Activated T-helper 17 cell treated with anti-CD3 and anti-CD28 coated beads, Interleukin-2, amount 50 U/mL, for 72 hours (primary cell): ENCODE results near the gene SLC38A9. TPM values are rescaled to one million over a fixed set of nuclear protein-coding genes. Genes with fewer than 3 reads are reported as not detected.
"Not testable (repeated sequence)": the region's sequence is repeated elsewhere in the genome, so short reads cannot be mapped to it uniquely, and the experiment has no call there.

ENCODE experiments used
- ATAC-seq: fragments of 150-1000 bp; cut with Tn5 transposase; replicated peaks from 2 replicates; pipeline ENCODE4 v1.10.0; 2021; ENCODE audit warnings: mild to moderate bottlenecking, moderate library complexity
- H3K27ac Mint-ChIP-seq: one replicate; pipeline ENCODE4 v1.8.0; 2022; ENCODE audit warnings: mixed read lengths
- H3K27me3 Mint-ChIP-seq: one replicate; pipeline ENCODE4 v1.8.0; 2022; ENCODE audit warnings: mixed read lengths
- H3K36me3 Mint-ChIP-seq: one replicate; pipeline ENCODE4 v1.8.0; 2022; ENCODE audit warnings: low read depth, mild to moderate bottlenecking, mixed read lengths
- H3K4me1 Mint-ChIP-seq: one replicate; pipeline ENCODE4 v1.8.0; 2022; ENCODE audit warnings: mixed read lengths
- H3K4me3 Mint-ChIP-seq: one replicate; pipeline ENCODE4 v1.8.0; 2022; ENCODE audit warnings: mild to moderate bottlenecking, mixed read lengths
- H3K9me3 Mint-ChIP-seq: one replicate; pipeline ENCODE4 v1.8.0; 2022; ENCODE audit warnings: mixed read lengths
- total RNA-seq, 2 donors: library from RNA; stranded (reverse); gene quantifications; one replicate each; pipeline ENCODE4 v1.2.3, GENCODE V29; 2022

The SLC38A9 gene, protein sequence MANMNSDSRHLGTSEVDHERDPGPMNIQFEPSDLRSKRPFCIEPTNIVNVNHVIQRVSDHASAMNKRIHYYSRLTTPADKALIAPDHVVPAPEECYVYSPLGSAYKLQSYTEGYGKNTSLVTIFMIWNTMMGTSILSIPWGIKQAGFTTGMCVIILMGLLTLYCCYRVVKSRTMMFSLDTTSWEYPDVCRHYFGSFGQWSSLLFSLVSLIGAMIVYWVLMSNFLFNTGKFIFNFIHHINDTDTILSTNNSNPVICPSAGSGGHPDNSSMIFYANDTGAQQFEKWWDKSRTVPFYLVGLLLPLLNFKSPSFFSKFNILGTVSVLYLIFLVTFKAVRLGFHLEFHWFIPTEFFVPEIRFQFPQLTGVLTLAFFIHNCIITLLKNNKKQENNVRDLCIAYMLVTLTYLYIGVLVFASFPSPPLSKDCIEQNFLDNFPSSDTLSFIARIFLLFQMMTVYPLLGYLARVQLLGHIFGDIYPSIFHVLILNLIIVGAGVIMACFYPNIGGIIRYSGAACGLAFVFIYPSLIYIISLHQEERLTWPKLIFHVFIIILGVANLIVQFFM
- total RNA-seq: 10 to 100 TPM; 12.5 to 21.7 TPM

DNA sequence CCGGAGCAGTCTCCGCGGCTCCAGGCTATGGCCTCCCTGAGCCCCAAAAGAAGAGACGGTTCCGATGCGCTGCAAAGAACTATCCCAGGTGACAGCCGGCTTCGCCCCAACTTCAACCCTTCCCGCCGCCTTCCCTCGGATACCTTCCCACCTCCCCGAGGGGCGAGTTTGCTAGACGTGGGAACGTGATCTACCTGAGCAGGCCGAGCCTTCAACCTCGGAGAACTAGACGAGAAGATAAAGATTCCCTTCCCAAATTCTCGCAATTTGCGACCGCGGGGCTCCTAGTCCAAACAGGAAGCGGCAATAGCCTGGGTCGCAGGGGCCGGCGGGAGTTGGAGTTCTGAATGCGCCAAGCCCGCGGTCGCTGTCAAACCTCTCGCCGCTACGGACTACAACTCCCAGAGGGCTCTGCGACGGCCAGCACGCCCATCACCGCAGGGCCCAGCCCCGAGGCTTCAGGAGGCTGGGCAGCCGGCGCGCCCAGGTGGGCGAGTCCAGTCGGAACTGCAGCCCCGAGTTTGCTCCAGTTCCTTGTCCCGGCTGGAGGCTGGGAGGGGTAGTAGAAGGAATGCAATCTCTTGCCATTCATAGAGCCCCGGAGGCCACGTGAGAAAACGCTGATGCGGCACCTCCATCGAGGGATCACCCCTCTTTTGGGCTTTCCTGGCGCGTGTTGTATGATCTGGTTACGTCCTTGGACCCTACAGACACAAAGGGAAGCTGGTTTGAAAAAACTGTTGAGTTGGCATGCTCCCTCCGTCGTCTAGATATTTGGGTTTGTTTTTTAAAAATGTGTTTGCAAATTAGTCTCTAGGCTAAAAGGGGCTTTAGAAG, at the start of gene SLC38A9:
SLC38A9 (minus strand) TSS at position 302 of the 837 bp plus-strand sequence. CDS start 14,366 bp downstream, outside the sequence.
- peak; percentile 100 for ATAC-seq
- Mint-ChIP-seq H3K27me3 (no peaks in the 10 kb centered on the region), H3K4me3 (peak within 1 kb of the TSS; percentile 97), H3K4me1 (peaks cover 10% of the 10 kb centered on the region), H3K27ac (peak within 1 kb of the TSS; percentile 96), H3K36me3 (peaks cover 14% of the 10 kb centered on the region), H3K9me3 (no peaks in the 10 kb centered on the region)

DNA sequence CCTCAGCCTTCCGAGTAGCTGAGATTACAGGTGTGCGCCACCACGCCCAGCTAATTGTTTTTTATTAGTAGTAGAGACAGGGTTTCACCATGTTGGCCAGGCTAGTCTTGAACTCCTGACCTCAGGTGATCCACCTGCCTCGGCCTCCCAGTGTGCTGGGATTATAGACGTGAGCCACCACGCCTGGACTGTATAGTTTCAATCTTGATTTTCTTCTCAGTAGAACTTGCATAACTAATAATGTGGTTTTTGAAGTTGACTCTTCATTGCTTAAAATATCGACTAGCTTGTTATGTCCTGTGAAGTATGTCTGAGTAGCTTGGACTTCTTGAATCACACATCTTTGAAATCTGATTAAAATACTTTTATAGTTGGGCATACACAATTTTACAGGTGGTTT, 49.6 kb upstream of the SLC38A9 start:
- not testable (repeated sequence) for ATAC-seq, H3K36me3 Mint-ChIP-seq, H3K27ac Mint-ChIP-seq, H3K9me3 Mint-ChIP-seq, H3K4me3 Mint-ChIP-seq, H3K27me3 Mint-ChIP-seq
- peaks cover 13% of the 10 kb centered on the region for H3K4me1 Mint-ChIP-seq

DNA sequence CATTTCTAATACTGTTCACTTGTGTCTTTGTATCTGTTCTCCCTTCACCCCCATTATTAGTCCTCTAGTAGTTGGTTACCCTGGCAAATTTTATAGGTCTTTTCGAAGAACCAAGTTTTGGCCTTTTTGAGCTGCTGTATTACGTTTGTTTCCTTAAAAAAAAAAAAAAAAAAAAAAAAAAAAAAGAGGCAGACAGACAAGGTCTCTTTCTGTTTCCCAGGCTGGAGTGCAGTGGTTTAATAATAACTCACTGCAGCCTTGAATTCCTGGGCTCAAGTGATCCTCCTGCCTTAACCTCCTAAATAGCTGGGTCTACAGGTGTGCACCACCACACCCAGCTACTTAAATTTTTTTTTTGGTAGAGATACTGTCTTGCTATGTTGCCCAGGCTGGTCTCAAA, 46.6 kb upstream of the SLC38A9 start:
- Mint-ChIP-seq H3K27me3 (peaks cover 10% of the 10 kb centered on the region), H3K27ac (no peak overlapping the region)
- ATAC-seq: no peak

DNA sequence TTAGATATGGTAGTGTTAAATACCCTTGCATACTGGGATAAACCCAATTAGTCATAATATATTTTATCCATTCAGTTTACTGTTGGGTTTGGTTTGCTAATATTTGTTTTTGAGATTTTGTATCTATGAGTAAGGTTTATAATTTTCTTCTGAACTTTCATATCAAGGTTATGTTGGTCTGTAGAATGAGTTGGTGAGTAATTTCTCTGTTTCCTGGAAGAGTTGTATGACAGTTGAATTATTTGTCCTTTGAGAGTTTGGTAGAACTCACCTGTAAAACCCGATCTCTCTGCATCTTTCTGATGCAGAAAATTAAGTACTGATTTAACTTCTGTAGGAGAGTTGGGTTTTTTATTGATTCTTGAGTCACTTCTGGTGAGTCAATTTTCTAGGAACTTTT, 46.1 kb upstream of the SLC38A9 start:
- no peaks in the 10 kb centered on the region for H3K36me3 Mint-ChIP-seq
- H3K27me3 Mint-ChIP-seq: peaks cover 10% of the 10 kb centered on the region
- peaks cover 4% of the 10 kb centered on the region for H3K4me1 Mint-ChIP-seq
- peak overlapping the region; percentile 43 for H3K4me3 Mint-ChIP-seq
- H3K27ac Mint-ChIP-seq: no peak overlapping the region
- H3K9me3 Mint-ChIP-seq: no peaks in the 10 kb centered on the region
- ATAC-seq: peak; percentile 85

More for the DNA sequence above, 46.6 kb upstream of the SLC38A9 start:
- H3K4me3 Mint-ChIP-seq: peak overlapping the region; percentile 43
- peaks cover 7% of the 10 kb centered on the region for H3K4me1 Mint-ChIP-seq
- H3K9me3 Mint-ChIP-seq: no peaks in the 10 kb centered on the region
- H3K36me3 Mint-ChIP-seq: no peaks in the 10 kb centered on the region

DNA sequence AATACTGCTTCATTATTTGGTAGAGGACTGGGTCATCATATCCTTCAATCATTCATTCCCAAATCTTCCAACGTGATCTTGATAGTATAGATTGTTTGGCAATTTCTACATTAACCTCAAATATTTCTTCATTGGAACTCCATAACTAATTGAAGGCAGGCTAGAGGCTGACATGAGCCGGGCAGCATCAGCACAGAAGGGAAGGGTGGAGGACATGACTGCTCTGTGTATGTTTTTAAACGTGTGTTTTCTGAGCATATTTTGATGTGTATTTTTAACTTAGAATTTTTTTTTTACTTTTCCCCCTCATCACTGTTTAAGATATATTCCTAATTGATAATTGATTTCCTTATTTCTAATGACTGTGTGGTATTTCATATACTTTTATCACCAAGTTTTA, 38.4 kb upstream of the SLC38A9 start:
- no peak for ATAC-seq
- Mint-ChIP-seq H3K27ac (no peak overlapping the region), H3K36me3 (no peaks in the 10 kb centered on the region), H3K4me3 (no peak overlapping the region), H3K4me1 (no peaks in the 10 kb centered on the region), H3K9me3 (no peaks in the 10 kb centered on the region), H3K27me3 (no peaks in the 10 kb centered on the region)

DNA sequence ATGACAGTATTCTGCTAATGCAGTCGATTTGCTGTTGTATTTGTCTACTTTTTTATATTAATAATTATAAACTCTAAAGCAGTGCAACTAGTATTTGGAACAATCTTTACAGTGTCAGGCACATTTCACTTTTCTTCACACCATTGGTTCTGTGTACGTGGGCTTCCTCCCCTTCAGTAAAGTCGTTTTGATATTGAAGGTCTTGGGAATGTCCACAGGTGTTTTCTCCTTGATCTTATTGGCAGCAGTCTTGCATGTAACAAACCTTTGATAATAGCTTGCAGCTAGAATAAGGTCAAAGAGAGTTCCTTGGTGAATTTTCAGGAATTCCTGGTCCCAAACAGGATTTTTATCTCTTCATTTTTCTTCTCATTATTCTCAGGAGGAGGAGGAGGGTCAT, 37.9 kb upstream of the SLC38A9 start:
- H3K27me3 Mint-ChIP-seq: no peaks in the 10 kb centered on the region
- no peak overlapping the region for H3K4me3 Mint-ChIP-seq
- H3K9me3 Mint-ChIP-seq: no peaks in the 10 kb centered on the region
- no peak for ATAC-seq
- no peak overlapping the region for H3K27ac Mint-ChIP-seq
- no peaks in the 10 kb centered on the region for H3K4me1 Mint-ChIP-seq
- no peaks in the 10 kb centered on the region for H3K36me3 Mint-ChIP-seq

DNA sequence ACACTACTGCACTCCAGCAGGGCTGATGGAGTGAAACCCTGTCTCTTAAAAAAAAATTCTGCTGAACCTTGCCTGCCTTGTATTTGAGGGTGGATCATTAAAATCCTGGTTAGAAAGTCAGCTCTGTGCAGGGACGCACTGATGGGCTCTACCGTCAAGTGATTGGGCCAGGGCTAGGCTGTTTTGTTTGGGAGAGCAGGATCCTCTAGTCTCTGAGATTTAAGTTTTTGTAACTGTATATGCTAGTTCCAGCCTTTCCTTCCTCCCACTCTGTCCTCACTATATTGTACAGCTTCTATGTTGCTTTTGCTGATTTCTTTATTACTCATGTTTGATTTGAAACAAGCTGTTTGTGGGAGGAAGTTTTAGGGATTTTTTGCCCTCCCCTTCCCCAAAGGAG, 37.3 kb upstream of the SLC38A9 start:
- ATAC-seq: no peak
- Mint-ChIP-seq H3K9me3 (no peaks in the 10 kb centered on the region), H3K27ac (no peak overlapping the region), H3K27me3 (no peaks in the 10 kb centered on the region), H3K4me3 (no peak overlapping the region), H3K36me3 (no peaks in the 10 kb centered on the region), H3K4me1 (no peaks in the 10 kb centered on the region)

DNA sequence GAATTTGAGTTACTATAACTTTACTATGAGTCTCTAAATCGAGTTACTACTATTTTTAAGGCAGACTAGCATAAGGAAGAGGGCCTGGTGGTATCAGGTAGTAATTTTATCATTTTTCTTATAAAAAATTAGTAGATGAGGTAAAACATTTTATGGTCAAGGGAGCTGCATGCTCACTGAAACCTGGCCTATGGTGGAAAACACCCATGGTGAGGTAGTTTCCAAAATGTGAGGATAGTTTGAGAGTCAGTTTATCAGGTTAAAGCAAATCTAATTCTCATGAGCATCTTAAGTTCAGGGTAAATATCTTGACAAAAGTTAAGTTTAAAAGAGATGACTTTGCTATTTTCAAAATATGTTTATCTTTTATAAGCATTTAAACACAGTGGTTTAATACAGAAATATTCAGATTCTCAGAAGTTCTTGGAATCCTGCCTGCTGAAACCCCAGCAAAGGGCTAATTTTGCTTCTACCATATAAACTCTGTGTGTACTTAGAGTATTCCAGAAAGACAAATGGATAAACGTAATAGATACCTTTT, 35.7 kb upstream of the SLC38A9 start:
- no peak overlapping the region for H3K4me3 Mint-ChIP-seq
- H3K27ac Mint-ChIP-seq: no peak overlapping the region
- no peaks in the 10 kb centered on the region for H3K4me1 Mint-ChIP-seq
- no peak for ATAC-seq
- no peaks in the 10 kb centered on the region for H3K27me3 Mint-ChIP-seq
- H3K9me3 Mint-ChIP-seq: no peaks in the 10 kb centered on the region
- no peaks in the 10 kb centered on the region for H3K36me3 Mint-ChIP-seq

DNA sequence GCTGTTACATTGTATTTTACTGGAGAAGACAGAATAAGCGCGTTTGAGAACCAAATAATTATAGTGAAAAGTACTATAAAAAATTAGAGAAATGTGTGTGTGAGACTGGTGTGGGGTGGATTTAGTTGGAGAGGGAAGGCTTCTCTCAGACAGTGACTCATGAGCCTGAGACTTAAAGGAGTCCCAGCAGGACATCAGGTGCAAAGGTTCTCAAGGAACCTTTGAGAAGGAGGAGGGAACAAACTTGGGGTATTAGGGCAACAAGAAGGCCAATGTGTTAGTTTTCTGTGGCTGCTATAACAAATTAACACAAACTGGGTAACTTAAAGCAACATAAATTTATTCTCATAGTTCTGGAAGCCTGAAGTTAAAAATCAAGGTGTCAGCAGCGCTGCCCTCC, 30.7 kb upstream of the SLC38A9 start:
- H3K27ac Mint-ChIP-seq: no peak overlapping the region
- no peak overlapping the region for H3K4me3 Mint-ChIP-seq
- H3K4me1 Mint-ChIP-seq: no peaks in the 10 kb centered on the region
- no peaks in the 10 kb centered on the region for H3K27me3 Mint-ChIP-seq
- ATAC-seq: no peak
- no peaks in the 10 kb centered on the region for H3K9me3 Mint-ChIP-seq
- no peaks in the 10 kb centered on the region for H3K36me3 Mint-ChIP-seq

DNA sequence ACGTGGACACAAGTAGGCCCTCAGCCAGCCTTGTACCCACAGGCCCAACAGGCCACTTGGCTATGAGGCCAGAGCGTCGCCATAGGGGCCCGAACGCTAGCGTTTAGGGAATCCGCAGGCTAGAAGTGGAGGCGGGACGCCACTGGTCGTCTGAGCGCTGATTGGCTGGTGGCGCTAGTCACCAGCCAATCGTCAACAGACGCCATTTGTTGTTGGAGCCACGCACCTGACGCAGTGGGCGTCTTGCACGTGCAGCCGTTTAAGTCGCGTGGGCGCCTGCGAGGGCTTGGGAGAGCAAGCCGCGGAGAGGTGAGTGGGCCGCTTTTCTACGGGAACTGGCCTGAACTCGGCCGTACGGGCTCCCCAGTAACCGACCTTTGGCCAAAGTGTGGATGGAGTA, 25.7 kb upstream of the SLC38A9 start, which contains the start of gene DDX4:
DDX4 (plus strand) TSS at position 269 of the 400 bp plus-strand sequence. CDS start 903 bp downstream, outside the sequence.
- H3K9me3 Mint-ChIP-seq: no peaks in the 10 kb centered on the region
- H3K27me3 Mint-ChIP-seq: no peaks in the 10 kb centered on the region
- no peak within 1 kb of the TSS for H3K4me3 Mint-ChIP-seq
- no peak for ATAC-seq
- no peaks in the 10 kb centered on the region for H3K4me1 Mint-ChIP-seq
- H3K36me3 Mint-ChIP-seq: no peaks in the 10 kb centered on the region
- H3K27ac Mint-ChIP-seq: no peak within 1 kb of the TSS

DNA sequence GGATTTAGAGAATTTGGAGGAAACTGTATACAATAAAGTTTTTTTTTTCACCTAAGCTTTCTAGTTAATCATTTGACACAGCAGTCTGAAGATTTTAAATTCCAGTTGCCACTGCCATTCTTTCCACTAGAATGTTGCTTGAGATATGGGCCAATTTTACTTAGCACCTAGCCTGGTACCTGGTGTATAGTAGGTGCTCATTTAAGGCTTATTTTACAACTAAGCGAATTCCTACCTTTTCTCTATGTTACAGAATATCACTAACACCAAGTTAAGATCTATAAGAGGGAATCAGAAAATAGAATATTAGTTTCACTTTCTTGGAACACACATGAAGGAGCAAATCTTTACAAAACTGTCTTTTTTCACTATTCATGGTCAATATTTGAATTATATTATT, 22.5 kb upstream of the SLC38A9 start:
- no peaks in the 10 kb centered on the region for H3K36me3 Mint-ChIP-seq
- no peak for ATAC-seq
- no peaks in the 10 kb centered on the region for H3K4me1 Mint-ChIP-seq
- H3K4me3 Mint-ChIP-seq: no peak overlapping the region
- H3K27me3 Mint-ChIP-seq: no peaks in the 10 kb centered on the region
- H3K27ac Mint-ChIP-seq: no peak overlapping the region
- no peaks in the 10 kb centered on the region for H3K9me3 Mint-ChIP-seq

DNA sequence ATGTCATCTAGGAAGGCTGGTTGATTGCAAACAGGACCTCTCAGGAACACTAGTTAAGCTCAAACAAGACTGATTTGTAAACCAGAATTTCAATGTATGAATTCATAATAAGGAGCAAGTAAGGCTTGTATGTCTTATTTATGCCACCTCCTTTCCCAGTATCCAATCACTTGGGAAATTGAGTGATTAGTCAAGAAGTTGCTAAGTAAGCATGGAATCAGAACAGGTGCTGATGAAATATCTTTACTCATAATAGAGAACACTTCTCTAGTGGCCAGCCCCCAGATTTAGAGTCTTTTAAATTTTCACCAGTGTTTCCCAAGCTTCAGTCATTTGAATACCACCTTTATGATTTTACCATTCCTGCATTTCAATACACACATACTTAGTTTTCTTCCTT, 20.5 kb upstream of the SLC38A9 start:
- ATAC-seq: no peak
- no peak overlapping the region for H3K27ac Mint-ChIP-seq
- no peaks in the 10 kb centered on the region for H3K9me3 Mint-ChIP-seq
- H3K36me3 Mint-ChIP-seq: no peaks in the 10 kb centered on the region
- no peaks in the 10 kb centered on the region for H3K27me3 Mint-ChIP-seq
- H3K4me1 Mint-ChIP-seq: no peaks in the 10 kb centered on the region
- no peak overlapping the region for H3K4me3 Mint-ChIP-seq

DNA sequence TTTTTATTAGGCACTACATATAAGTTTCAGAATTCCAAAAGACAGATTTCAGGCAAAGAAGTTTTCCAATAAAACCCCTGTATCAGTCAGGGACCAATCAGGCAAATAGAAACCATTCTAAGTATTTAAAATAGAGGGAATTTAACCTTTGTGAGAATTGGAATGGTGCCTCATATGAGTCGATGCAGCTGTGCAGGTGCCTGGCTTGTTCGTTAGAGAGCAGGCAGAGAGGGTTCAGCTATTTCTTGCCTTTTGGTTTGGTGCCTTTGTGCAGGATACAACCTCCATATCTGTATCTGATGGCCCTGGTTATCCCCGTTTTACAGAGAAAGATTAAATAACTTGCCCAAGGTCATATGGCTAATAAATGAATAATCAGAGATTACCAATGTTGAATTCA, 19.7 kb upstream of the SLC38A9 start:
- no peak for ATAC-seq
- Mint-ChIP-seq H3K4me3 (no peak overlapping the region), H3K36me3 (no peaks in the 10 kb centered on the region), H3K4me1 (no peaks in the 10 kb centered on the region), H3K27me3 (no peaks in the 10 kb centered on the region), H3K27ac (no peak overlapping the region), H3K9me3 (no peaks in the 10 kb centered on the region)

DNA sequence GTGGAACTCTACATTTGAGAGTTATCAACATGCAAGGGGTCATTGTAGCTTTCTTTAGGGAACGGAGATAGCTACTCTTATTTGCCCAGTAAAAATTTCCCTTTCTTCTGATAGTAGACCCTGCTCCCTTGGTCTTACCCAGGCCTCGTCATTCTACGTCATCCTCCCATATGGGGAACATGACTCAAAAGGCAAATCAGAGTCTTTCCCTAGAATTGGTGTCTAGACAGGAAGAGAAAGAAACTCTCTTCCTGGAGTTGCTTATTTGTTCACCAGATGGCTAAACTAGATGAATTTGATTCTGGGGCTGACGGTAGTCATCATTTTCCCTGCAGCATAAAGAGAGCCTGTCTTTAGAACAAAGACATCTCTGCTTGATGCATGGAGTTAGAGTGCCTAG, 12.2 kb upstream of the SLC38A9 start:
- Mint-ChIP-seq H3K27me3 (no peaks in the 10 kb centered on the region), H3K9me3 (no peaks in the 10 kb centered on the region), H3K4me1 (no peaks in the 10 kb centered on the region), H3K27ac (no peak overlapping the region), H3K4me3 (no peak overlapping the region), H3K36me3 (no peaks in the 10 kb centered on the region)
- ATAC-seq: peak; percentile 28
